Globus pallidus (tissue), 1 donor: ENCODE results near the gene PDIA4.
"Not testable (repeated sequence)": the region's sequence is repeated elsewhere in the genome, so short reads cannot be mapped to it uniquely, and the experiment has no call there.

Source experiments
- DNase-seq: peaks from one replicate; pipeline ENCODE4 v3.0.0-alpha.2; 2015; ENCODE audit warnings: low spot score

Gene PDIA4, protein sequence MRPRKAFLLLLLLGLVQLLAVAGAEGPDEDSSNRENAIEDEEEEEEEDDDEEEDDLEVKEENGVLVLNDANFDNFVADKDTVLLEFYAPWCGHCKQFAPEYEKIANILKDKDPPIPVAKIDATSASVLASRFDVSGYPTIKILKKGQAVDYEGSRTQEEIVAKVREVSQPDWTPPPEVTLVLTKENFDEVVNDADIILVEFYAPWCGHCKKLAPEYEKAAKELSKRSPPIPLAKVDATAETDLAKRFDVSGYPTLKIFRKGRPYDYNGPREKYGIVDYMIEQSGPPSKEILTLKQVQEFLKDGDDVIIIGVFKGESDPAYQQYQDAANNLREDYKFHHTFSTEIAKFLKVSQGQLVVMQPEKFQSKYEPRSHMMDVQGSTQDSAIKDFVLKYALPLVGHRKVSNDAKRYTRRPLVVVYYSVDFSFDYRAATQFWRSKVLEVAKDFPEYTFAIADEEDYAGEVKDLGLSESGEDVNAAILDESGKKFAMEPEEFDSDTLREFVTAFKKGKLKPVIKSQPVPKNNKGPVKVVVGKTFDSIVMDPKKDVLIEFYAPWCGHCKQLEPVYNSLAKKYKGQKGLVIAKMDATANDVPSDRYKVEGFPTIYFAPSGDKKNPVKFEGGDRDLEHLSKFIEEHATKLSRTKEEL

GRCh38 chr7:149028346-149029109 lies at the start of gene PDIA4:
TSS of gene PDIA4 (minus strand) at chr7:149028505. CDS start at chr7:149028408, 97 bp downstream.
- DNase-seq: peak; percentile 99

- DNase-seq: no peak
Observed at GRCh38 chr7:149077594-149077993, 49.3 kb upstream of the PDIA4 start.

GRCh38 chr7:149075286-149075685 lies 47.0 kb upstream of the PDIA4 start:
- no peak for DNase-seq

DNA sequence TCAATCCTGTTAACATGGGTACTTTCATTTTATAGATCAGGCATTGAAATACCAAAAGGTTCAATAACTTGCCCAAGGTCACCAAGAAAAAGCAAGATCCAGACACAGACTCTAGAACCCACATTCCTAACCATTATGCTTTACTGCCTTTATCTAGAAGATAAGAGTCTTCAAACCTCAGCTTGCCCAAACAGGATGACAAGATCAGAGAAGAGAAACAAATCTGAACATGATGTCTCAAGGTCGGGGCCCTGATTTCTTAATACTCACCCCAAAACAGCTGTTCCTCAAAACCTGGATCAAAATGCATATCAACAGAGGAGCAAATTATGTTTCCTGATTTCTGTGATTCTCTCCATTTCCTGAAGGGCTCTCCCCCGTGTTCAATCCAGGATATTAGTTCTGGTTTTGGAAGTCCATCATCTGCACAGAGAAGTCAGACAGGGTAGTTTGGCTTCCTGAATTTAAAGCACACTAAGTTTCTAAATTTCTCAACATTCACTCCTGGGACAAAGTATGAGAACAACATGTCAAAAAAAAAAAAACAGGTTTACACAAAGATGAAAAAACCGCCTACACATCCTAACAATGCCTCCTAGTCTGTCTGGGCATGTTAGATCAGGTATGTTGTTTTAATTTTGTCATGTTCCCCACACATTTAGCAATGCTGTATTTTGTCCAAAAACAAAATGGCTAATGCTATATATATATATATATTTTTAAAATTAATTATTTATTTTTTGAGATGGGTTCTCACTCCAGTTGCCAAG lies 46.0 kb upstream of the PDIA4 start:
- no peak for DNase-seq

DNA sequence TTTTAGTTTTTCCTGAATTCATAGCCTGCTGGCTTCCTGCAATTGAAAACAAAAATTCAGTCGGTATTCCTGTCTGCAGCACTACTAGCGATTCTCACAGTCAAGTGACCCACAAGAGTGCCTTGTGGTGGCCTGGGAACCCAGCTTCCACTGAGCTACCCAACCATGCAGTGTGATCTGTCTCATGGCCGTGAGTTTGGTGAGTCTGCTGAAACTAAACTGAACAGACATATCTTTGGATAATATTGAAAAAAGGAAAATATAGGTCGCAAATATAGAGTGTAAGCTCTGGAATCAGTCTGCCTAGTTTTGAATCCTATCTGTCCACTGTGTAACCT lies 44.1 kb upstream of the PDIA4 start:
- no peak for DNase-seq

DNA sequence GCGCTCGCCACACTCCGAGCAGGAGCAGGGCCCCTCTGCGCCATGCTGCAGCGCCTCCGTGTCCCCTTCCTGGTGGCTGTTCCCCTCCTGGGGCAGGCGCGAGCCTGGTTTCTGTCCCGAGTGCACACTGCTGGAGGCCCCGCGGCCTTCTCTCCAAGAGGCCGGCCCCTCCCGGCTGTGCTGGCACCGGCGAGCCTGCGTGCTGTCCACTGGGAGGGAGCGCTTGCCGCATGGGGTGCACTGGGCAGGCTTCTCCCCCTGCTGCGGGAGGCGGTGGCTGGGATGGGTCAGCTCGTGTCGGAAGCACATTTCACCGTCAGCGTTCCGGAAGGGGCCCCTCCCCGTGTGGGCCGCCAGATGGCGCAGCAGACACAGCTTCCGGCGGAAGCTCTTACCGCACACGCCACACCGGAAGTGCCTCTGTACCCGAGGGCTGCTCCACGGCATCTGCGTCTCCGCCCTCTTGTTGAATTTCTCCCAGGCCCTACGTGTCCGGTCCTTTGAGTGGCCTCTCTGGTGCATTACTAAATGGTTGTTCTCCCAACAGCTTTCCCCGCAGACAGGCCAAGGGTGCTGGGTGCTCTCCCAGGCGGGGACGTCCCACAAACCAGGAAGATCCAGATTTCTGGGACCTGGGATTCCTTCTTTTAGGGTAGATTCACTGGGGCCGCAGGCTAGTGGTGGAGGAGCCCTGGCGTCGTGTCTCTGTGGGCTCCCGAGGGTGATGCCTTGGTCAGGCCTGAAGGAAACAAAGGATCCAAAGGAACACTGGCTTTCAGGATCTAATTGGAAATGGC lies 43.5 kb upstream of the PDIA4 start:
- DNase-seq: no peak

GRCh38 chr7:149071182-149071635 lies 42.9 kb upstream of the PDIA4 start:
- DNase-seq: no peak

DNA sequence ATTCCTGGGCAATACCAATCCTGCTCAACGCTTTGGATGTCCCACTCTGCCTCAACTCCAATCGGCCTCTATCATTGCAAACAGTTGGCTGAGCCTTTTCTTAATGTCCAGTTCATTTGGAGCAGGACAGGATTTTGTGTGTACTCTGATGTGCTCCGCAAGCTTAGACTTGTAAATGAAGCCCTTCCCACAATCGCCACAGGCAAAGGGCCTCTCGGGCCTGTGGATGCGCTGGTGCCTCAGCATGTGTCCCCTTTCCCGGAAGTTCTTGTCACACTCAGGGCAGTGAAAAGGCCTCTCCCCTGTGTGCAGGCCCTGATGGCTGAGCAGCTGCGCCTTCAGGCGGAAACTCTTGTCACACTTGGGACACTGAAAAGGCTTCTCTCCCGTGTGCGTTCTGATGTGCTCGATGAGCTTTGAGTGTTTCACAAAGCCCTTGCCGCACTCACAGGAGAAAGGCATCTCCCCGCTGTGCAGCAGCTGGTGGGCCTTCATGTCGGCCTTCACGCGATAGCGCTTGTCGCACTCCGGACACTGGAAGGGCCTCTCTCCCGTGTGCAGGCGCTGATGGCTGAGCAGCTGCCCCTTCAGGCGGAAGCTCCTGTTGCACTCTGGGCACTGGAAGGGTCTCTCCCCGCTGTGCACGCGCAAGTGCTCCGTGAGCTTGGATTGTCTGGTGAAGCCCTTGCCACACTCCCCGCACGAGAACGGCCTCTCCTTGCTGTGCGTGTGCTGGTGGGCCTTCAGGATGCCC lies 42.2 kb upstream of the PDIA4 start:
- no peak for DNase-seq

- no peak for DNase-seq
Observed at GRCh38 chr7:149067869-149068268, 39.6 kb upstream of the PDIA4 start.

DNA sequence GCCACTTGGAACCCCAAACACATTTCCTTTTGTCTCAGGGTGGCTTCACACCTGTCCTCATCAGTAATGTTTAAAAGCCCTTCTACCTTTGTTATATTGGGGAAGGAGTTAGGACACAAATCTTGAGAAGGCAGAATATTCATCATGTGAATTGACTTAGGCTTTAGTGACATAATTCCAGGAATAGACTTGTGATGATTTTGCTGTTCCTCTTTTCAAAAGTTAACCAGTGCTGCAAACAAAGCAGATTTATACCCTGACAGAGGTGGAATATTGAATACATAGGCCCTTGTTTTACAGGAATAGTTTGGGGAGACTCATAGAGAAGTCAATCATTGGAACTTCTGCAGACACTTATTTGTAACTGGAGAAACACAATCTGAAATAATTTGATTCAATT lies 35.2 kb upstream of the PDIA4 start:
- DNase-seq: no peak

GRCh38 chr7:149062217-149062899 lies 34.1 kb upstream of the PDIA4 start:
- DNase-seq: not testable (repeated sequence)

DNA sequence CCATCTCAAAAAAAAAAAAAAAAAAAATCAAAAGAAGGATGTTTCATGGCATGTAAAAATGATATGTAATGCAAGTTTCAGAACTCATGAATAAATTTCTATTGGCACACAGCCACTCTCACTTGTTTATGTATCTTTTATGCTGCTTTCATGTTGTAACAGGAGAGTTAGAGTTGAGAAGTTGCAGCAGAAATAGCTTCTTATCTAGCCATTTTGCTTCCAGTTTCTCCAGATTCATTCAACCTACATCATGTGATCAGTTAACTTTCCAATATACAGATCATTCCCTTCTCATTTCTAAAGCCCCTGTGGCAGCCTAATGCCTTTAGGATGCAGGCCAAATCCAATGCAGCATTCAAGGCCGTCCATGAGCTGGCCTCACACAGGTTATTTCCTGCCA lies 31.9 kb upstream of the PDIA4 start:
- DNase-seq: no peak

- DNase-seq: no peak
Observed at GRCh38 chr7:149053885-149054284, 25.6 kb upstream of the PDIA4 start.

GRCh38 chr7:149053384-149053783 lies 25.1 kb upstream of the PDIA4 start:
- no peak for DNase-seq

DNA sequence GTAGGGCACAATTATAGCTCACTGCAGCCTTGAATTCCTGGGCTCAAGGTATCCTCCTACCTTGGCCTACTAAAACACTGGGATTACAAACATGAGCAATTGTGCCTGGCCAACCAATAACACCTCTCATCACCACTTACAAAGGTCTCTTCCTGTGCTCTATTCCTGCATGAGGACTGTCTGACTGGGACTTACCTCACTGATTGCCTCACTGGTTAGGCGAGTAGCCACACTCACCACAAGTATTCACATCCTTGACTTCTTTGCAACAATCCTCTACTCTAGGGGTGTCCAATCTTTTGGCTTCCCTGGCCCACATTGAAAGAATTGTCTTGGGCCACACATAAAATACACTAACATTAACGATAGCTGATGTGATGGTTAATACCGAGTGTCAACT lies 22.6 kb upstream of the PDIA4 start:
- no peak for DNase-seq

GRCh38 chr7:149048805-149049204 lies 20.5 kb upstream of the PDIA4 start:
- DNase-seq: no peak

DNA sequence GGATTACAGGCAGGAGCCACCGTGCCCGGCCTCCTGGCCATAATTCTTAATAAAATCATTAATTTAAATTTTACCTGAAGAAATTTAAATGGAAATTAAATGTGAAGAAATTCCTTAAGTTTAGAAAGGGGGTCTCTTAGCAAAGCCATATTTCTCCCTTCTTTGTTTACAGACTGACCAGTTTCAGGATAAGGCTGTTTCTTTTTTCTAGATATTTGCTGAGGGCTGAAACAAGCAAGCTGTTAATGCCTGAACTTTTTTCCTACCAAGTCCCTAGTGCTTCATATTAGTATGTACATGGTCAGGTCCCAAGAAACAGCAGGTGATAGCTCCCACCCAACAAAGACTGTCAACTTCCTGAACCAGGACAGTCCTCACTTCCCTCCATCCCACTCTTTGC lies 18.1 kb upstream of the PDIA4 start:
- no peak for DNase-seq

- no peak for DNase-seq
Observed at GRCh38 chr7:149043936-149044335, 15.6 kb upstream of the PDIA4 start.

DNA sequence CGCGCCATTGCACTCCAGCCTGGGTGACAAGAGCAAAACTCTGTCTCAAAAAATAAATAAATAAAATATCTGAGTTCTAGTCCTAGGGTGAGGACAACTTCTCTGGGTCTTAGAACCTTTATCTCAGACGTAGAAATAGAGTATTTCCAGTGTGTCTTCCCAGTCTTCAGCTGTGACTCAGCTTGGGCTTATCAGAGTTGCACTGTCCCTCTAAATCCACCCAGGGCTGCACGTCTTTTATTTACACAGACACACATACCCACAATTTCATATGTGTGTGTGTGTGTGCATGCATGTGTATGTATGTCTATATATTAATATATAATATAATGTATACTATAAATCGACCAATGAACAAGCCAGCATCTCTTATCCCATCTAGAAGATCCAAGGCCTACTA lies 13.0 kb upstream of the PDIA4 start:
- no peak for DNase-seq

DNA sequence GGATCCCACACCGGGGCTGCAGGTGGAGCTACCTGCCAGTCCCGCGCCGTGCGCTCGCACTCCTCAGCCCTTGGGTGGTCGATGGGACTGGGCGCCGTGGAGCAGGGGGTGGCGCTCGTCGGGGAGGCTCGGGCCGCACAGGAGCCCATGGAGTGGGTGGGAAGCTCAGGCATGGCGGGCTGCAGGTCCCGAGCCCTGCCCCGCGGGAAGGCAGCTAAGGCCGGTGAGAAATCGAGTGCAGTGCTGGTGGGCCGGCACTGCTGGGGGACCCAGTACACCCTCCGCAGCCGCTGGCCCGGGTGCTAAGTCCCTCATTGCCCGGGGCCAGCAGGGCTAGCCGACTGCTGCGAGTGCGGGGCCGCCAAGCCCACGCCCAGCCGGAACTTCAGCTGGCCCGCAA lies 10.3 kb upstream of the PDIA4 start:
- DNase-seq: not testable (repeated sequence)
